Hepatocyte (in vitro differentiated cells): ENCODE results near the gene ANO10. TPM values are rescaled to one million over a fixed set of nuclear protein-coding genes. Genes with fewer than 3 reads are reported as not detected.

Source experiments
- DNase-seq: peaks from one replicate; pipeline ENCODE4 v3.0.0-alpha.2; 2016; ENCODE audit warnings: low spot score
- H2AFZ ChIP-seq: fragments of 200-600 bp; sonication (generic); 2 replicates; pipeline ENCODE4 v1.6.0; 2016; ENCODE audit warnings: antibody characterized with exemption, mild to moderate bottlenecking
- H3K27ac ChIP-seq: fragments of 200-600 bp; sonication (generic); 2 replicates; pipeline ENCODE4 v1.5.1; 2016; ENCODE audit warnings: mild to moderate bottlenecking
- H3K27me3 ChIP-seq: fragments of 200-600 bp; sonication (generic); 2 replicates; pipeline ENCODE4 v1.6.1; 2016
- H3K36me3 ChIP-seq: fragments of 200-600 bp; sonication (generic); replicated peaks from 2 replicates; pipeline ENCODE4 v1.5.1; 2016; ENCODE audit warnings: low read depth; ENCODE audit not compliant: insufficient read depth
- H3K4me1 ChIP-seq: fragments of 200-600 bp; sonication (generic); 2 replicates; pipeline ENCODE4 v1.5.1; 2016; ENCODE audit warnings: mild to moderate bottlenecking, moderate library complexity; ENCODE audit not compliant: insufficient read depth
- H3K4me2 ChIP-seq: fragments of 200-600 bp; sonication (generic); 2 replicates; pipeline ENCODE4 v1.6.0; 2016
- H3K4me3 ChIP-seq: fragments of 200-600 bp; sonication (generic); 2 replicates; pipeline ENCODE4 v1.5.1; 2016; ENCODE audit warnings: mild to moderate bottlenecking
- H3K79me2 ChIP-seq: fragments of 200-600 bp; sonication (generic); 2 replicates; pipeline ENCODE4 v1.6.0; 2017; ENCODE audit warnings: mild to moderate bottlenecking
- H3K9me2 ChIP-seq: fragments of 200-600 bp; sonication (generic); replicated peaks from 2 replicates; pipeline ENCODE4 v1.6.0; 2017; ENCODE audit warnings: mild to moderate bottlenecking; ENCODE audit not compliant: insufficient read depth
- H3K9me3 ChIP-seq: fragments of 200-600 bp; sonication (generic); 2 replicates; pipeline ENCODE4 v1.5.1; 2016; ENCODE audit warnings: low read depth, mild to moderate bottlenecking
- H4K20me1 ChIP-seq: fragments of 200-600 bp; sonication (generic); 2 replicates; pipeline ENCODE4 v1.6.0; 2016; ENCODE audit warnings: mild to moderate bottlenecking; ENCODE audit not compliant: insufficient read depth, poor library complexity, severe bottlenecking
- CTCF ChIP-seq: fragments of 200-600 bp; sonication (generic); IDR thresholded peaks from 2 replicates; pipeline ENCODE4 v1.5.1; 2016; ENCODE audit warnings: antibody characterized with exemption, mild to moderate bottlenecking; ENCODE audit not compliant: poor library complexity
- EZH2 ChIP-seq: fragments of 200-600 bp; sonication (generic); IDR thresholded peaks from 2 replicates; pipeline ENCODE4 v1.6.1; 2016; ENCODE audit warnings: antibody characterized with exemption, mild to moderate bottlenecking, borderline replicate concordance
- EZH2phosphoT487 ChIP-seq: fragments of 200-600 bp; sonication (generic); IDR thresholded peaks from one replicate; pipeline ENCODE4 v1.6.1; 2018; ENCODE audit warnings: antibody characterized with exemption, mild to moderate bottlenecking, low read depth, moderate library complexity; ENCODE audit not compliant: unreplicated experiment, severe bottlenecking
- WGBS: methylation state at CpG from one replicate; pipeline ENCODE4 v1.1.6; 2016; ENCODE audit warnings: low lambda C conversion rate; ENCODE audit errors: missing lambda C conversion rate; 5-methylcytosine and 5-hydroxymethylcytosine counted together
- polyA plus RNA-seq: library from polyadenylated mRNA; unstranded; fragments of >200 nt; fragmentation: Nextera tagmentation; extraction: Ambion mirVana; gene quantifications from 2 replicates; pipeline ENCODE4 v1.2.1, GENCODE V29; 2016
- total RNA-seq: library from RNA; depleted of rRNA; stranded (reverse); fragments of >200 nt; gene quantifications from 2 replicates; pipeline ENCODE4 v1.2.3, GENCODE V29; 2014

Gene ANO10
- total and polyA plus RNA-seq, 2 experiments from 2014 or later = 28.5 to 33.5 TPM

GRCh38 chr3:43478118-43478785, 143.6 kb downstream of the ANO10 start:
- H3K36me3 ChIP-seq = no peaks in the 10 kb centered on the region
- no peak overlapping the region for H3K4me3 ChIP-seq
- H3K4me2 ChIP-seq = no peak overlapping the region
- H4K20me1 ChIP-seq = no peaks in the 10 kb centered on the region
- no peaks in the 10 kb centered on the region for H3K9me2 ChIP-seq
- no peak overlapping the region for H2AFZ ChIP-seq
- H3K9me3 ChIP-seq = no peaks in the 10 kb centered on the region
- no peak for TF ChIP-seq CTCF
- no peak for TF ChIP-seq EZH2phosphoT487
- TF ChIP-seq EZH2 = no peak
- no peaks in the 10 kb centered on the region for H3K79me2 ChIP-seq
- no peaks in the 10 kb centered on the region for H3K4me1 ChIP-seq
- DNase-seq = no peak
- no peaks in the 10 kb centered on the region for H3K27me3 ChIP-seq
- 100% methylated on average over 1 of the region's 1 CpG for WGBS
- no peak overlapping the region for H3K27ac ChIP-seq

GRCh38 chr3:43477600-43477999, 144.2 kb downstream of the ANO10 start:
- H3K27ac ChIP-seq = no peak overlapping the region
- no peaks in the 10 kb centered on the region for H3K9me2 ChIP-seq
- no peaks in the 10 kb centered on the region for H3K27me3 ChIP-seq
- no peaks in the 10 kb centered on the region for H4K20me1 ChIP-seq
- no peak overlapping the region for H3K4me2 ChIP-seq
- H2AFZ ChIP-seq = no peak overlapping the region
- TF ChIP-seq CTCF (no peak), EZH2phosphoT487 (no peak), EZH2 (no peak)
- H3K36me3 ChIP-seq = no peaks in the 10 kb centered on the region
- 91% methylated on average over 6 of the region's 6 CpGs for WGBS
- no peak for DNase-seq
- H3K4me1 ChIP-seq = no peaks in the 10 kb centered on the region
- H3K9me3 ChIP-seq = no peaks in the 10 kb centered on the region
- H3K4me3 ChIP-seq = no peak overlapping the region
- H3K79me2 ChIP-seq = no peaks in the 10 kb centered on the region

- H3K9me3 ChIP-seq = no peaks in the 10 kb centered on the region
- H4K20me1 ChIP-seq = no peaks in the 10 kb centered on the region
- no peak overlapping the region for H3K4me3 ChIP-seq
- H3K4me2 ChIP-seq = no peak overlapping the region
- DNase-seq = no peak
- no peaks in the 10 kb centered on the region for H3K9me2 ChIP-seq
- no peaks in the 10 kb centered on the region for H3K4me1 ChIP-seq
- H3K79me2 ChIP-seq = no peaks in the 10 kb centered on the region
- no peaks in the 10 kb centered on the region for H3K27me3 ChIP-seq
- H3K36me3 ChIP-seq = no peaks in the 10 kb centered on the region
- no peak overlapping the region for H2AFZ ChIP-seq
- TF ChIP-seq EZH2phosphoT487 (no peak), EZH2 (no peak), CTCF (no peak)
- no peak overlapping the region for H3K27ac ChIP-seq
- WGBS = 92% methylated on average over 1 of the region's 1 CpG
These were observed 148.1 kb downstream of the ANO10 start for GRCh38 chr3:43473737-43474136.
